SK-N-SH (cell line): ENCODE measurements around the gene PHACTR4. TPM values are rescaled to one million over a fixed set of nuclear protein-coding genes. Genes with fewer than 3 reads are reported as not detected.

ENCODE experiments used
- CTCF ChIA-PET: fragments of 300-600, 350-600 bp; formaldehyde crosslinking; extraction: SDS; loops from one replicate; lab custom pipeline; 2021; lab: Yijun Ruan, JAX
- POLR2A ChIA-PET: fragments of 350-600 bp; sonication (Branson Sonifier 250); formaldehyde crosslinking; extraction: SDS; loops from one replicate; lab custom pipeline; 2020; ENCODE audit warnings: antibody characterized with exemption, inconsistent platforms; lab: Yijun Ruan, JAX
- DNase-seq: peaks from one replicate; pipeline ENCODE4 v3.0.0; 2012
- H2AFZ ChIP-seq: fragments of 200-600 bp; sonication (generic); 2 replicates; pipeline ENCODE4 v1.8.1; 2016; ENCODE audit warnings: antibody characterized with exemption, mild to moderate bottlenecking, low read depth
- H3F3A ChIP-seq: fragments of 200-600 bp; sonication (generic); replicated peaks from 2 replicates; pipeline ENCODE3; 2016; ENCODE audit warnings: antibody characterized with exemption, mild to moderate bottlenecking; ENCODE audit not compliant: insufficient read depth
- H3K27ac ChIP-seq, 2 experiments: fragments of 200-500 bp in 1 of 2; fragments of 200-600 bp in 1 of 2; sonication (Bioruptor generic) in 1 of 2; sonication (generic), shearing (Covaris generic) in 1 of 2; 2 replicates each; pipeline versions ENCODE4 v1.5.1 to v1.6.1; 2014 to 2016; ENCODE audit warnings: low read depth in 2 of 2, inconsistent platforms in 1 of 2, low read length in 1 of 2, mild to moderate bottlenecking in 1 of 2, mixed read lengths in 1 of 2
- H3K27me3 ChIP-seq: fragments of 200-600 bp; sonication (generic), shearing (Covaris generic); 2 replicates; pipeline ENCODE4 v1.6.1; 2016; ENCODE audit warnings: mixed run types; ENCODE audit not compliant: insufficient read depth
- H3K36me3 ChIP-seq, 2 experiments: fragments of 200-500 bp in 1 of 2; fragments of 200-600 bp in 1 of 2; sonication (Bioruptor generic) in 1 of 2; sonication (generic) in 1 of 2; replicated peaks in 1 of 2; 2 replicates each; pipeline versions ENCODE3 to v1.5.1; 2014 to 2016; ENCODE audit warnings: low read length in 1 of 2, mild to moderate bottlenecking in 1 of 2; ENCODE audit not compliant: insufficient read depth in 2 of 2, control insufficient read depth in 1 of 2
- H3K4me1 ChIP-seq, 2 experiments: fragments of 200-500 bp in 1 of 2; fragments of 200-600 bp in 1 of 2; sonication (Bioruptor generic) in 1 of 2; sonication (generic), shearing (Covaris generic) in 1 of 2; 2 replicates each; pipeline versions ENCODE4 v1.5.1 to v1.6.1; 2014 to 2016; ENCODE audit warnings: low read depth in 1 of 2, low read length in 1 of 2, mixed run types in 1 of 2; ENCODE audit not compliant: insufficient read depth in 2 of 2, control insufficient read depth in 1 of 2
- H3K4me2 ChIP-seq: fragments of 200-600 bp; sonication (generic), shearing (Covaris generic); 2 replicates; pipeline ENCODE4 v1.6.1; 2017; ENCODE audit warnings: mixed run types
- H3K4me3 ChIP-seq, 2 experiments: fragments of 200-500 bp in 1 of 2; fragments of 200-600 bp in 1 of 2; sonication (Bioruptor generic) in 1 of 2; sonication (generic), shearing (Covaris generic) in 1 of 2; 2 replicates each; pipeline versions ENCODE4 v1.5.1 to v1.8.1; 2014 to 2016; ENCODE audit warnings: low read depth in 2 of 2, inconsistent platforms in 1 of 2, low read length in 1 of 2, mild to moderate bottlenecking in 1 of 2, mixed read lengths in 1 of 2, moderate library complexity in 1 of 2
- H3K79me2 ChIP-seq: fragments of 200-600 bp; sonication (generic); 2 replicates; pipeline ENCODE4 v1.8.1; 2017; ENCODE audit warnings: mild to moderate bottlenecking; ENCODE audit not compliant: insufficient read depth
- H3K9ac ChIP-seq: fragments of 200-600 bp; sonication (generic); 2 replicates; pipeline ENCODE4 v1.6.1; 2017; ENCODE audit warnings: mixed run types
- H3K9me2 ChIP-seq: fragments of 200-600 bp; sonication (generic); 2 replicates; pipeline ENCODE4 v1.6.1; 2017; ENCODE audit warnings: mixed run types
- H3K9me3 ChIP-seq: fragments of 200-600 bp; sonication (generic); 2 replicates; pipeline ENCODE4 v1.6.1; 2017; ENCODE audit warnings: mixed run types, mild to moderate bottlenecking, moderate library complexity
- H4K20me1 ChIP-seq: fragments of 200-600 bp; sonication (generic); 2 replicates; pipeline ENCODE4 v1.6.1; 2017; ENCODE audit warnings: mild to moderate bottlenecking, mixed run types; ENCODE audit not compliant: insufficient read depth
- CHD2 ChIP-seq: fragments of 150-350 bp; IDR thresholded peaks from 2 replicates; pipeline ENCODE4 v1.6.1; 2018; ENCODE audit warnings: low read length; ENCODE audit not compliant: partially characterized antibody
- MXI1 ChIP-seq: IDR thresholded peaks from 2 replicates; pipeline ENCODE4 v1.6.1; 2012; ENCODE audit warnings: mild to moderate bottlenecking, low read depth, low read length, improper control_type of control experiment
- POLR2AphosphoS5 ChIP-seq: IDR thresholded peaks from 2 replicates; pipeline ENCODE4 v1.6.1; 2012; ENCODE audit warnings: low read depth, low read length
- RXRA ChIP-seq: IDR thresholded peaks from 2 replicates; pipeline ENCODE4 v1.4.0; 2012; ENCODE audit warnings: low read depth, mild to moderate bottlenecking, borderline replicate concordance
- ZBTB33 ChIP-seq: IDR thresholded peaks from 2 replicates; pipeline ENCODE4 v1.4.0; 2012; ENCODE audit warnings: low read depth, borderline replicate concordance
- WGBS: methylation state at CpG from one replicate; pipeline ENCODE4 v1.1.6; 2017; ENCODE audit warnings: low lambda C conversion rate; 5-methylcytosine and 5-hydroxymethylcytosine counted together
- polyA plus RNA-seq, 3 experiments: library from polyadenylated mRNA; depleted of rRNA; stranded (reverse); fragments of >200 nt; gene quantifications; 2 replicates each; pipeline ENCODE4 v1.2.3, GENCODE V29; 2012

PHACTR4 gene
- polyA plus RNA-seq, 1 of the 3 experiments (the other 2 are of a cell fraction), result 9.8 TPM

- peaks cover 18 to 20% of the 10 kb centered on the region in 2 experiments; a peak in 3 of 4 replicates for H3K4me1 ChIP-seq
- no peaks in the 10 kb centered on the region for H3K9me2 ChIP-seq
- peak overlapping the region; percentile 88 for H3K4me2 ChIP-seq
- H3K36me3 ChIP-seq, result peaks cover 41 to 59% of the 10 kb centered on the region in 2 experiments
- H4K20me1 ChIP-seq, result peaks cover 58% of the 10 kb centered on the region
- H3K9ac ChIP-seq, result peak overlapping the region; percentile 99
- ChIA-PET POLR2A (interaction anchor here (0.6 to 2.7 kb wide), 8 partner anchors 10 to 259 kb away, joined by 3 to 9 read pairs (median 4); partner anchors contain the start of genes MED18 and RNU11), CTCF (interaction anchor here (1.1 to 2.4 kb wide), 3 partner anchors 74 to 98 kb away, joined by 3 to 11 read pairs (median 7); no protein-coding TSS in a partner anchor)
- peaks cover 50% of the 10 kb centered on the region for H3K79me2 ChIP-seq
- 0% methylated on average over 11 of the region's 11 CpGs for WGBS
- H3K27me3 ChIP-seq, result no peaks in the 10 kb centered on the region
- TF ChIP-seq RXRA (no peak), MXI1 (0 out of 2 replicates have a peak, but pooled peaks have one; percentile 39), CHD2 (peak; percentile 27)
- no peak for DNase-seq
- peak overlapping the region; percentile 75 to 90 for H3K27ac ChIP-seq
- no peak overlapping the region for H2AFZ ChIP-seq
- peak overlapping the region; percentile 70 to 98 for H3K4me3 ChIP-seq
- no peaks in the 10 kb centered on the region for H3K9me3 ChIP-seq
- peaks cover 68% of the 10 kb centered on the region for H3F3A ChIP-seq
Measured at GRCh38 chr1:28507247-28507645, 137.7 kb downstream of the PHACTR4 start.

GRCh38 chr1:28507646-28508434 is 138.3 kb downstream of the PHACTR4 start:
- WGBS, result under 1% methylated on average over 10 of the region's 10 CpGs
- TF ChIP-seq ZBTB33 (no peak), POLR2AphosphoS5 (0 out of 2 replicates have a peak, but pooled peaks have one; percentile 18), MXI1 (peak; percentile 8; the same call in 1 of the 2 replicates)
- no peak for DNase-seq

More at GRCh38 chr1:28507646-28508434, 138.3 kb downstream of the PHACTR4 start:
- H3K4me2 ChIP-seq, result peak overlapping the region; percentile 88
- peaks cover 64% of the 10 kb centered on the region for H4K20me1 ChIP-seq
- H2AFZ ChIP-seq, result no peak overlapping the region
- ChIA-PET CTCF (interaction anchor here (1.1 to 2.4 kb wide), 5 partner anchors 74 to 229 kb away, joined by 3 to 11 read pairs (median 5); partner anchors contain the start of gene YTHDF2), POLR2A (interaction anchor here (0.6 to 2.7 kb wide), 9 partner anchors 10 to 259 kb away, joined by 3 to 9 read pairs (median 4); partner anchors contain the start of genes MED18 and RNU11)
- H3K9me2 ChIP-seq, result no peaks in the 10 kb centered on the region
- H3F3A ChIP-seq, result peaks cover 73% of the 10 kb centered on the region
- H3K79me2 ChIP-seq, result peaks cover 50% of the 10 kb centered on the region
- peaks cover 44 to 65% of the 10 kb centered on the region in 2 experiments for H3K36me3 ChIP-seq
- no peaks in the 10 kb centered on the region for H3K9me3 ChIP-seq
- H3K9ac ChIP-seq, result peak overlapping the region; percentile 99
- H3K4me1 ChIP-seq, result peaks cover 18 to 20% of the 10 kb centered on the region in 2 experiments; a peak in 3 of 4 replicates
- no peaks in the 10 kb centered on the region for H3K27me3 ChIP-seq
- peak overlapping the region; percentile 70 to 98 for H3K4me3 ChIP-seq
- peak overlapping the region; percentile 75 to 90 for H3K27ac ChIP-seq
